Measurements from ENCODE around the gene LRRN3.
A peak's percentile ranks its signal among the peaks of the same experiment; 100 is the strongest.

The LRRN3 gene

DNA sequence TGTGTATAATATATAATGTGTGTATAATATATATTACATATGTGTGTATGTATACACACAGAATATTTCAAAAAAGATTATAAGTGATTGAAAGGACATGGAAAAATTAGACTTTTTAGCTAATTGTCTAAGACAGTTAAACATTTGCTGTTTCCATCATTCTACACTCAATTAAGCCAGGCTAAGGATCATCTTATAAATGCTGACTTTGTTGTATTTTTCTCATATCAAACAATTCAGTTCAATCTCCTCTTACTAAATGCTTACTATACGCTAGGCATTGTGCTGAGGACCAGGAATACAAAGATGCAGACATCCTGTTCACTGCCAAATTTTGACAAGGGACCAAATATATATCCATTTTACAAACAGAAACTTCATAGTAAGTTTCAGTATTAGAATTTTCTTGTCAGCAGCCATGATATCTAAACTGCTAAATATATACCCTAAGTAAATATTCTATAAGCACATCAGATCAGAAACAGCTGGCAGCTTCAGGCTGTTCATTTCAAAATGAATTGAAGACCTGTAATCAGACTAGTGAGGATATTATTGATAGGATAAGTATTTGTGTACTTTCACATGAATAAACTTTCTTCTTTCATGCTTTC lies 10.3 kb upstream of the LRRN3 start:
- peak in 1 of 5 experiments; percentile 50 for DNase-seq

GRCh38 chr7:111081546-111082267 lies 9.2 kb upstream of the LRRN3 start:
- peak in 1 of 5 experiments; percentile 75 for DNase-seq

- DNase-seq: peak in 1 of 5 experiments; percentile 38
Observed at GRCh38 chr7:111082351-111082750, 8.6 kb upstream of the LRRN3 start.

- peak in 2 of 5 experiments; percentile 50 to 99 for DNase-seq
Observed at GRCh38 chr7:111083413-111083812, 7.5 kb upstream of the LRRN3 start.

DNA sequence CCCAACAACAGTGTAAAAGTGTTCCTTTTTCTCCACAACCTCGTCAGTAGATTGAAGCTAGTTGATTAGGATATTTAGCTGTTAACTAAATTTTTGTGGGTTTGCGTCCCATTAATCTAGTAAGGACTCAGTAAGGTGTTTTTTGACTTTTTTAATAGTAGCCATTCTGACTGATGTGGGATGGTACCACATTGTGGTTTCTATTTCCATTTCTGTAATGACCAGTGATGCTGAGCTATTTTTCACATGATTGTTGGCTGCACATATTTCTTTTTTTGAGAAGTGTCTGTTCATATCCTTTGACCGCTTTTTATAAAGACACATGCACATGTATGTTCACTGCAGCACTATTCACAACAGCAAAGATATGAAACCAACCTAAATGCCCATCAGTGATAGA lies 5.6 kb upstream of the LRRN3 start:
- DNase-seq: no peak

DNA sequence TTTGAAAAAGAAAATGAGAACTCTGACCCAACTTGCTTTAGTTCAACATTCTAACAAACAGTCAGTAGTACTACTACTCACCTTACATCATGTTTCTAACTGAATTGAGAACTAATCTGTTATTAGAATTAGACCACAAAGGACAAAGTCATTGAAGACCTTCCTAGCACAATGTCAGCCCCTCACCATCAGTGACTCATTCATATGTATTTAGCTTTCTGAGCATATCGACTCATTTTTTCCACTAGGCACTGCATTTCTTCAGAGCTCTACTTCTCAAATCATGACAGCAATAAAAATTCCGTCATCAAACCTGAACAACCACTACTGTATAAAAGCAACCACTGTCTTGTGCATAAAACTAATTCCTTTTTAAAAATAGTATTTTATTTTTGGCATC lies 4.4 kb upstream of the LRRN3 start:
- peak in 1 of 5 experiments; percentile 66 for DNase-seq

GRCh38 chr7:111088328-111088727 lies 2.6 kb upstream of the LRRN3 start:
- DNase-seq: no peak

DNA sequence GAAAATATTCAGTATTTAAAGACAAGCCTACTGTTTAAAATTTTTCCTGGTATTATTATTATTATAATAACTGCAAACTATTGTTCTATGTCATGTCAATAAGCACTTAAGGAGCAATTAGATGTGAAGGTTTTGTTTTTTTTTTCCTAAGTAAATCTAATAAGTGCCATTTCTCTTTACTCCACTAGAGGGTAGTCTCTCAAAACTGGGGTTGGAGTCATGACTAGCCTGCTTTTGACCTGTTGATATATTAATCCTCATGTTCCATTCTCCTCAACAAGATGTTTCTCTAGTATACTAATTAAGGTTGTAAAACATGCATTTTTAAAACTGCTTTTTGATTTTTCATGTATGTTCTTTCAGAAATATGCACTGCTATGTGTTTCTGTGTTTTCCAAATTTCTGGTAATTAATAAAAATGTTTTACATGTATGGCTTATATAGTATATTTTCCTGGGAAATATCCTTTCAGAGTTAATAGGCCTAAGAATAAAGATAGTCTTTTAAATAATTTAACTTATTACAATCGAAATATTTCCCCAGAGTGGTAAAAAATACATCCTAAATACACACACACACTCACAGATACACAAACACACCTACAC lies 1.0 kb upstream of the LRRN3 start:
- peak in 1 of 5 experiments; percentile 71 for DNase-seq

- DNase-seq: peak in 1 of 5 experiments; percentile 46
Observed at GRCh38 chr7:111091593-111092358, 849 bp downstream of the LRRN3 start.

DNA sequence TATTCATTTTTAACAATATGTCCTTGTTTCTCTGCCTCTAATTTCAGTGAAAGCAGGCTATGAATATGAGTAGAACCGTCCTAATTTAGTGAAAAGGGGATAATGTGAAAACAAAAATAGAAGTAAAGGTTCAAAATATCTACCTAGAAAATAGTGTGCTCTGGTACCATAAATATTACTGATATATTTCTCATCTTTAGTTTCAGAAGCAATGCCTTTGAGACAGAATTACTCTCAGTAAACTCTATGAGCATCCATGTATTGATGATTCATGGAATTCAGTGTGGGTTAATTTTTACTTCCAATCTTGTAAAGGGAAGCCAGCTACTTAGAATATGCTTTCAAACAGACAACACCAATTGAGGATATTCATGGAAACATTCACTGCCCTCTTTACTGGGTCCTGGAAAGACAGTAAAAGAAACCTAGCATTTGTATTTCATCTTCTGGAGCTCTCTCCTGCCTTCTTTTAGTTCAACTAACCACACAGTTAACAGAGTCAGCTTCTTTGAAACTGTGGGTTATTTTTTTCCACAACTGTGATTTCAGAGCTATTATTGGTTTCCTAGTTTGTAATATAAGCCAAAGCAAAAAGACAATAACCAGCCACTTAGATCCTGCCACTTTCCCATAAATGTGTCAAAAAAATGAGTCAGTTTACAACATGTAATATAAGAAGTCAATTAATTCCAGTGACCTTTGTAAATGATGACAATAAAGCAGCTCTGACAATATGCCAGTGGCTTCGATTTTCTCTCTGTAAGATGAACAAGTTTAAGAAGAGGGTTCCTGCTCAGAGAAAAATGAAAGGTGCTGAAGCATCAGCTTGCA lies 1.7 kb downstream of the LRRN3 start:
- peak in 1 of 5 experiments; percentile 55 for DNase-seq

DNA sequence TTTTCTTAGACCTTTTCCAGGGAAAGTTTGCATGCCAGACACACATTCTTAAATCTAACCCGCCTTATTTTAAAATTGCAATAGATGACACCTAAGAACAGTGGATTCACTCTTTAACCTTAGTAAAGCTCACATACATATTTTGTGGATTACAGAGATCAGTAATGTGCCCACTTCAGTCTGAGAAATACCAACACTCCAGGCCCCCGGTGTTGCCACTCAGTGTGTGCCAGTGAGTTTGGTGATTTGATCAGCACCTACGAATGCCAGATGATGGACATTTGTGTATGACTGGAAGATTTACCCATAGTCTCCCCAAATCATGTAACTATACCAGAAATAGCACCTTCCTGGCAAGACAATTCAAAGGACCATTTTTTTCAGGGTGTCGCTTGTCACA lies 2.6 kb downstream of the LRRN3 start:
- no peak for DNase-seq

- no peak for DNase-seq
Observed at GRCh38 chr7:111094419-111094818, 3.5 kb downstream of the LRRN3 start.

DNA sequence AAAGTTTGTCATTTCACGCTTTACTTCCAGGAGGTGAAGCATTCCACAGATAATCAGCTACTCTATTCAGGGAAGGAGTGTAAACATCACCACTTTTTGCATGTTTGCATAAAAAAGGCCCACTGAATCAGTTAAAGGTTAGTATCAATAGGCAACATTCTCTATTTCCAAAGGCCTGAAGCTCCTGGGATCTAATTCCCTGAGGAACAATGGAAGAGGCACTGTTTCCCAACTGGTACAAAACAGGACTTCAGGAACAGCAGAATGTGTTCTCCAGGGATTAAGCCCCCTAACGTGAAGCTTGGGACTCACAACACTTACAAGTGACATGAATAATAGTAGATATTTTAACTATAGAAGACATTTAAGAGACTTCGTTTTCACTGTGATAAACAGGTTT lies 6.1 kb downstream of the LRRN3 start:
- no peak for DNase-seq

DNA sequence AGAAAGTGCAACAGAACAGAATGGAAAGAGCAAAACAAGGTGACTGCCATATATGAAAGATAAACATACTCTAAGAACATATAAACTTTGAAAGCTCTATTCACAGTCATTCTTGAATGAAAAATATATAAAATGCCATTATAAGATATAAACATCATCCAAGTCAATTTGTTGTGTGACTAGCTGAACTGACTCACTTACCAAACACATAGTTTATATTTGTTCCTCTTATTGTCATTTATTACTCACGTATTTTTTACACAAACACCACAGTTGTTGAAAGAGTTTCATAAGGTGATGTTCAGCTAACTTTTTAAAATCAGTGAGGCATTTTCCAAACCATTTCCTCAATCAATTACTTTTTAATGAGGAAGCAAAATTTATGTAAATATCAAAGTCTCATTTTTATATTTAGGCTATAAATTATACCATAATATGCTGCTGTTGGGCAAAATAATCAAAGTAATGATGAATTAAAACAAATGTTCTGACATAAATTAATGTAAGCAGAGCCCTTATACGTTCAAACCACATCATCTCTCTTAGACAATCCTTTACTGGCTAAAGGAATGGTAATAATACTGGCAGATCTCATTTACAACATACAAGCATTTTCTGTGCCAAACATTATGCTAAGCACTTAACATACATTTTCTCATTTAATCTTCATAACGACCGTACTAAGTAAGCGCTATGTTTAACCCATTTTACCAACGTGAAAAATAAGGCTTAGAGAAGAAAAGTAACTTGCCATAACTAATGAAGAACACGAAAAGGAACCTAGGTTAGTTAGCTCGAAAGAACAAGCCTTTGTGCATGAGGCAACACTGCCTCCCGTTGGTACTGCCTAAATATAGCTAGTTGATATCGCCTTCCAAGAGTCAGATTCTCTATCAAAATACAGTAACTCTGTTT lies 7.3 kb downstream of the LRRN3 start:
- DNase-seq: peak in 4 of 5 experiments; percentile 10 to 82 (median 28)

- DNase-seq: no peak
Observed at GRCh38 chr7:111098926-111099250, 8.0 kb downstream of the LRRN3 start.

GRCh38 chr7:111101856-111102646 lies 11.1 kb downstream of the LRRN3 start:
- no peak for DNase-seq

GRCh38 chr7:111103136-111103535 lies 12.2 kb downstream of the LRRN3 start:
- DNase-seq: no peak

- no peak for DNase-seq
Observed at GRCh38 chr7:111103678-111104274, 12.8 kb downstream of the LRRN3 start.

DNA sequence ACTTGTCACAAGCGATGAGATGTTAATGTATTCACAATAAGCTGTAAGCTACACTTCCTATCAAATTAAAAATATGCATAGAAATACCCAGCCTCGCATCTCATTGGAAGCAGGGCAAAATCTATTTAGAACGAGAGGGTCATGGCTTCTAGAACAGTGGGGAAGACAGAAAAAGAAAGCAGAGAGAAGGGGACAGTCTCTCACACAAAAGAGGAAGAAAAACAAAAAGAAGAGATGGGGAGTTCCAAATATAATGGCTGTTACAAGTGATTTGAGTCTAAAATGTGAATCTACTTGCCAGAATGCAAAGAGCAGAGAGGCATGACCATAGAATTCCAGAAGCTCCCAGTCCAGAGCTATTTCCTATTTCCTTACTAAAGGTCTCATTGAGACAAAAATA lies 13.8 kb downstream of the LRRN3 start:
- DNase-seq: no peak

- no peak for DNase-seq
Observed at GRCh38 chr7:111105269-111105668, 14.3 kb downstream of the LRRN3 start.

Measured in T-helper 2 cell (primary cell).